Fibroblast of skin of right biceps (primary cell): ENCODE measurements around the gene RSPH6A.
A peak's percentile ranks its signal among the peaks of the same experiment; 100 is the strongest.

Experiments used
- DNase-seq: peaks from one replicate; pipeline ENCODE4 v3.0.0-alpha.2; 2013

RSPH6A gene

DNA sequence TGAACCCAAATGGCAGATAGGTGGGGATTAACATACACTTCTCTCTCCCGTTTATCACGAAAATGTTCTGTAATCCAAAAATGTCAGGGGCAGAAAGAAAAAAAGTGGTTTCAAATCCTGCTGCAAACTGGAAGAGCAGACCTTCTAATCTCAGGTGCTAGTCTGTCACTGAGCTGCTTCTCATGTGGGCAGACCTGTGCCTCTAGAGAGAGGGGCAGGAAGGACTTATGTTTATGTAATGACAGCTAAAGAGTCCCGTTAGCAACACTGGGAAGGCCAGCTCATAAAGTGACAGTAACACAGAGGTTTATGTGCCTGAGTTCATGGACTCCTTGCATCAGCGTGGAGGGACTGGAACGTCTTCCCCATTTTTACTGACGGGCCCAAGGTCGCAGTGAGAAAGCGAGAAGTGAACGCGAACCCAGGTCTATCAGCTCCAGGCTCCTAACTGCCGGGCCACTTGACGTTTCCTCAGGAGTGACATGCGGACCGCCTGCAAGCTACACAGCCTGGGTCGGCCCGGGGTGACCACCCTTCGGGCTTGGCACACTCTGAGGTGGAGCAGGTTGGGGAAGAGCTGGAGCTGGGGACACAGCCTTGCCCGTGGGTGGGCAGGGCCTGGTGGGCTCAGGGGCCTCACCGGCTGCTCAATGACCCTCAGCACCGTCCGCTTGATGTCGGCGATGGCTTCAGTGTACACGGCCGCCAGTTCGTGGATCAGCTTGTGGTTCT, 9.6 kb upstream of the RSPH6A start:
- DNase-seq, result no peak

- no peak for DNase-seq
Measured at GRCh38 chr19:45824041-45824471, 8.9 kb upstream of the RSPH6A start.

DNA sequence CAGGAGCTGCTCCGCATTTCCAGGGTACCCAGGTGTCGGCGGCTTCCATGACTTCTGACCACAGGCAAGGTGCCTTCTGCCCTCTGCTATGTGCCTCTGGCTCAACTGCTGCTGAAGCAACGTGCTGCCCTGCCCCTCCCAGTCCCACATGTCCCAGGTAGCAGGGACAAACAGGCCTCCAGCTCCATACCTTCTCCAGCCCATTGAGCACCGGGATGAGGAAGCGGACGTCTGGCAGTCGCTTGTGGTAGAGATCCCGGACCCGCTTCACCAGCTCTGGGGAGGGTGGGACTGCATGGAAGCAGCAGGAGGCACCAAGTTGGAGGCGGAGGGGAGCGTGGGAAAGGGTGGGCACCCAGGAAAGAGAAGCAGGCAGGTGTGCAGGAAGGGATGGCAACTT, 8.1 kb upstream of the RSPH6A start:
- DNase-seq, result no peak

GRCh38 chr19:45822716-45823115, 7.6 kb upstream of the RSPH6A start:
- no peak for DNase-seq

DNA sequence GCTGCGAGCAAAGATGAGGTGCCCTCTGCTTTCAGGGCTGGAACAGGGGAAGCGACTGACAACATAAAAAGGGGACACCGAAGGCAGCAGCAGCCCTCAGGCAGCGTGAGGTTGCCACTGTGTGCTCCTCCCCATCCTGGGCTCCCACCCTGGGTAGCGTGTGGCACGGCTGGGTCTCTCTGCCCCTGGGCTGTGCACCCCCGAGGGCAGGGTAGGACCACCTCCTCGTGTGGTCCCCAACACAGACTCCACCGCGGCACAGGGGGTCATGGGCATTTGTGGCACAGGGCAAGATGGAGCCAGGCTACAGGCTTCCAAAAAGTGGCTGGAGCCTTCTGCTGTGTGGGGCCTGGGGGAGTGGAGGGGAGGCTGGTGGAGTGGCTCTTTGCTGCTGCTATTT, 6.5 kb upstream of the RSPH6A start:
- DNase-seq, result no peak

GRCh38 chr19:45821103-45821521, 6.0 kb upstream of the RSPH6A start:
- DNase-seq, result no peak

GRCh38 chr19:45820413-45821102, 5.5 kb upstream of the RSPH6A start:
- DNase-seq, result no peak

GRCh38 chr19:45819769-45820168, 4.7 kb upstream of the RSPH6A start:
- no peak for DNase-seq

DNA sequence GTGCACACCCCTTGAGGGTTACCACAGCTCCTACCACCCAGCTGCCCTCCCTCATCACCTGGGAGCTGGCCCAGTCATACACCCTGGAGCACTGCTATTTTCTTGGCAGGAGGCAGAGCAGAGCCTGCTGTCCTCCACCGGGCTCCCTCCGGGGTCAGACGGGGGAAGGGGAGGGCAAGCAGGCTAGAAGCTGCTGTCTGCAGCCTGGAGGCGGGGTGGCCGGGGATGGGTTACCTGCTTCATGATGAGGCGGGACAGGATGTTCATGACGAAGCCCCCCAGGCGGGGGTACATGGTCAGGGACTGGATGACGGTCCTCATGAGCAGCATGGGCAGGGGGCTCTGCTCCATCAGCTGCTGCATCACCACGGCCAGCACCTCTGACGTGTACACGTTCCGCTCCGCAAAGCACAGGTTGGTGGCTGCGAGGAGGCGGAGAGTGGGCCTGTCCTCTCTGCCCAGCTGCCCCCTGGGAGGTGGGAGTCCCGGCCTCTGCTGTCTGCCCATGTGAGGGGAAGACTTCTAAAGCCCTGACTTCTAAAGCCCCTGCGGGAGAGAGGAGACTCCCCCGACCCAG, 2.7 kb upstream of the RSPH6A start:
- DNase-seq, result no peak

DNA sequence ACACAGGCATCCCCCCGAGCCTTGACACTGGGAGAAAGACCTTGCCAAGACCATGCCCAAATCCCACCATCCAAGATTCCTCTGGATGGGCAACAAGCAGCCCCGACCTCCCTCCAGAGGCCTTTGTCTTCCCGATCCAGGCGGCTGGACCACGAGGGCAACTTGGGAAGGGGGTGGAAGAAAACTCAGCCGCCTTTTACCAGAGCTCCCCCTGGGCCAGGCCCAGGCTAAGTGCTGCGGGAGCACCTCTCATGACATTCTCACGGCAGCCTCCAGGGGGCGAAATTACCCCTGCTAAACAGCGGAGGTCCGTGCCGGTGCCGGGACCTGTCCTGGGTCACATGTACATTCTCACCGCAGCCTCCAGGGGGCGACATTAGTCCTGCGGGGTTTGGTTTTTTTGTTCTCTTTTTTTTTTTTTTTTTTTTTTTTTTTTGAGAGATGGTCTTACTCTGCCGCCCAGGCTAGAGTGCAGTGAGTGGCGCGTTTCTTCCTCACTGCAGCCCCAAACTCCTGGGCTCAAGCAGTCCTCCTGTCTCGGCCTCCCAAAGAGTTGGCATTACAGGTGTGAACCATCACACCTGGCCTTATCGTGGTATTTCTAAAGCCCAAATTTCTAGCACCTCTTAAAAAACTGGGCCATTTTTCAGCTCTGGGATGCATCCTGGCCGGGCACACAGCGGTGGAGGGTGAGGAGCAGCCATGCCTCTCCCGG, 2.1 kb upstream of the RSPH6A start:
- peak; percentile 92 for DNase-seq

- DNase-seq, result no peak
Measured at GRCh38 chr19:45816236-45817009, 1.3 kb upstream of the RSPH6A start.

GRCh38 chr19:45815481-45816216, 541 bp upstream of the RSPH6A start:
- DNase-seq, result no peak

DNA sequence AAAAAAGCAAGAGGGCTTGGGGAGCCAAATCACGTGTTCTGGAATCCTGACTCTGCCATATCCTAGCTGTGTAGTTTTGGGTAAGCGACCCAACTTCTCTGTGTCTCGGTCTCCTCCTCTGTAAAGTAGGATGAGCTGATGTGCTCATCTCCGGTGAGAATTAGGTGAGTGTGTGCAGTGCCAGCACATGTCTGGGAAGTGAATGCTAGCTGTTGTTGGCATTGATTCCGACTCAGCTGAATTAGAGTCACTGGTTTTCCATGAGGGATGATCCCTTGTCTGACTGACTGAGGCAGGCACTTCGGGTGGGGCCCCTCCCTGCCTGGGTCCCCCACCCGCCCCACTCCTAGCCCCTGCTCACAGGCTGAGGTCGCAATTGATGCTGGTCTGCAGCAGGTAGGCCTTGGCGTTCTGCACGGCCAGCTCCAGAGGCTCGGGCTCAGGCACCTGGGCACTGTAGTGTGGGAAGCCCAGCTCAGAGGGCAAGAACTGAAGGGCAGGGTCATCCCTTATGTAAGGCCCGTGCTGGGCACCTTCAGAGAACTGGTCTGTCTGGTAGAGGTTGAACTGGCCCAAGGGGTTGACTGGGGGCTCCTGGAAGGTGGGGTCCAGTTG, 835 bp downstream of the RSPH6A start:
- no peak for DNase-seq

- no peak for DNase-seq
Measured at GRCh38 chr19:45812297-45812696, 2.8 kb downstream of the RSPH6A start.

DNA sequence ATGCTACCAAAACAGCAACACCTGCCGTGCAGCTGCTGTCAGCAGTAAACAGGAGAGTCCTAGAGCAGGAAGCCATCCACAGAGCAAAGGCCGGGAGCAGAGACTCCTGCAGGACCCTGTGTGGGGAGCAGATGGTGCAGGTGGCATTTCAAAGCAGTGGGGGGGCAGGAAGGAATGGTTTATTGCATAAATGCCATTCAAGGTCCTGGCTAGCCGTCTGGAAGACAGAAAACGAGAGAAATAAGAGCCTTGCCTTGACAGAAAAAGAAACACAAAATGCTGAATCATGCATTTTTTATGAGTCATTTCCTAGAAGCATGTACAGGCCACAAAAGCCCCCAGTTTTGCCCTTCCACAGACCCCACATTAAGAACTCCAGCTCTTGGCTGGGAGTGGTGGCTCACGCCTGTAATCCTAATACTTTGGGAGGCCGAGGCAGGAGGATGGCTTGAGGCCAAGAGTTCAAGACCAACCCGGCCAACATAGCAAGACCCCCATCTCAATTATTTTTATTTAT, 5.4 kb downstream of the RSPH6A start:
- DNase-seq, result peak; percentile 88

GRCh38 chr19:45805719-45806118, 9.4 kb downstream of the RSPH6A start:
- no peak for DNase-seq

GRCh38 chr19:45804959-45805230, 10.2 kb downstream of the RSPH6A start:
- DNase-seq, result no peak

DNA sequence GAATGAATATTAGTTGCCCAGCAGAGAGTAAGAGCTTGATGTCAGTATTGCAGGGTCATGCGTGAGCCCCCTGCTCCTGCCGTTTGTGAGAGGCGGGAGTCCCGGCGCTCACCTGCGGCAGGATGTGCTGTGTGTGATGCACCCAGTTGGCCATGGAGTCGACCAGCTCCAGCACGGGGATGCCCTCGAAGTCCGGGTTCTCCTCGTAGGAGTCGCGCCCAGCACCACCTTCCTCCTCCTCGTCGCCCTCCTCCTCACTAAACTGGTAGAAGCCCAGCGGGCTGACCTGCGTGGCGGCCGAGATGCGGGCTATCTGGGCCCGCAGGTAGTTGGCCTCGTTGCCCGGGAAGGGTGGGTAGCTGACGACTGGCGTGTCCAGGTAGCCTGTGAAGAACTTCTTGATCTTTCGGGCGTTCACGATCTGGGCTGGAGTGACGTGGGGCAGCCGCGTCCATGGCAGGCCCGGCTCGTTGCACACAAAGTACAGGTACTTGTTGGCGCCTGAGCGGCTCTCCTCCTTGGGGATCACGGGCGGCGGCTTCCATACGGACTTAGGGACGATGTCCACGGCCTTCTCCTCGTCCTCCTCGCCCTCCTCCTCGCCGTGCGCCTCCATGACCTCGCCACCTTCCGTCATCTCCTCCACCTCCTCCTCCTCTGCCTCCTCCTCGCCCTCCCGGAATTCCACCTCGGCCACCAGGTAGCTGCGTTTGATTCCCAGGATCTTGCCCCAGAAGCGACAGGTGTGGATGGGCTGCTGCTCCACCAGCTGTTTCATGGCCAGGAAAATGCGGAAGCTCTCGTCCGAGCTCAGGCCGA, 10.8 kb downstream of the RSPH6A start:
- DNase-seq, result no peak

GRCh38 chr19:45801603-45802175, 13.4 kb downstream of the RSPH6A start:
- no peak for DNase-seq

- peak; percentile 72 for DNase-seq
Measured at GRCh38 chr19:45800070-45800553, 15.0 kb downstream of the RSPH6A start.
